GM10266 (cell line): ENCODE measurements around the gene BMP2K.
"Not testable (repeated sequence)": the region's sequence is repeated elsewhere in the genome, so short reads cannot be mapped to it uniquely, and the experiment has no call there.

ENCODE experiments used
- DNase-seq: peaks from one replicate; pipeline ENCODE4 v3.0.0; 2012; ENCODE audit errors: extremely low spot score
- TF ChIP-seq, protein P1 (sequence below): IDR thresholded peaks from 2 replicates; pipeline ENCODE4 v1.5.1; 2012; ENCODE audit warnings: mild to moderate bottlenecking, low read depth; ENCODE audit not compliant: control insufficient read depth, insufficient read depth; ENCODE audit errors: missing control alignments

Gene BMP2K

DNA sequence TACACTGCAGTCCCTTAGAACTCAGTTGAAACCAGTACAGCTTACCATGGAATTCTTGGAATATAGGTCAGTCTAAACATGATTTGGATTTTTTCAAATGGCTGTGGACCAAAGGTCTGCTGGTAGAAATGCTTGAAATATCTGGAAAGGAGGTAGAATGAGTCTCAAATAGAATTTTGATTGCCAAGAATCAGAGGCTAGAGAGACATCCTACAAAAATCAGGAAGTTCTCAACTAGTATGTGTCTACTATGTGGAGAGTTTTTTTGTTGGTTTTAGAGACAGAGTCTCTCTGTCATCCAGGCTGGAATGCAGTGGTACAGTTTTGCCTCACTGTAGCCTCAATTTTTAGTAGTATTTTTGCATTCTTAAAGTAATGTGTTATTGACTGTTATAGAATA lies 109.4 kb downstream of the BMP2K start:
- TF ChIP-seq, protein P1, sequence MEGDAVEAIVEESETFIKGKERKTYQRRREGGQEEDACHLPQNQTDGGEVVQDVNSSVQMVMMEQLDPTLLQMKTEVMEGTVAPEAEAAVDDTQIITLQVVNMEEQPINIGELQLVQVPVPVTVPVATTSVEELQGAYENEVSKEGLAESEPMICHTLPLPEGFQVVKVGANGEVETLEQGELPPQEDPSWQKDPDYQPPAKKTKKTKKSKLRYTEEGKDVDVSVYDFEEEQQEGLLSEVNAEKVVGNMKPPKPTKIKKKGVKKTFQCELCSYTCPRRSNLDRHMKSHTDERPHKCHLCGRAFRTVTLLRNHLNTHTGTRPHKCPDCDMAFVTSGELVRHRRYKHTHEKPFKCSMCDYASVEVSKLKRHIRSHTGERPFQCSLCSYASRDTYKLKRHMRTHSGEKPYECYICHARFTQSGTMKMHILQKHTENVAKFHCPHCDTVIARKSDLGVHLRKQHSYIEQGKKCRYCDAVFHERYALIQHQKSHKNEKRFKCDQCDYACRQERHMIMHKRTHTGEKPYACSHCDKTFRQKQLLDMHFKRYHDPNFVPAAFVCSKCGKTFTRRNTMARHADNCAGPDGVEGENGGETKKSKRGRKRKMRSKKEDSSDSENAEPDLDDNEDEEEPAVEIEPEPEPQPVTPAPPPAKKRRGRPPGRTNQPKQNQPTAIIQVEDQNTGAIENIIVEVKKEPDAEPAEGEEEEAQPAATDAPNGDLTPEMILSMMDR, result no peak
- no peak for DNase-seq

DNA sequence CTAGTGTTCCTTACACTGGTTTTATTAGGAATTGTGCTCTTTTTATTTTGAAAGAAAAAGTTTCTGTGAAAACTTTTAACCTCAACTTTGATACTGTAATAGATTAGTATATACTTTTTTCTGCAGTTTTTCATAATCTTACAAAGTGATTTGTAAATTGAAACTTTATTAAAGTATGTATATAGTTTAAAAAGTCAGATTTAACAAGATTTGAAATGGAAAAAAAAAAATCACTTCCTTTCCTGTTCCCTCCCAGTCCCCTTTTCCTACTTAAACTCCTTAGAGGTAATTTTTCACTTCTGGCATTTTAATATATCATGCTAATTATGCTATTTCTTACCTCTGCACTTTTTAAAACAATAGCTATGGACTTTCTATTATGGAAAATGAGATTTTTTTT lies 113.8 kb downstream of the BMP2K start:
- DNase-seq, result no peak

DNA sequence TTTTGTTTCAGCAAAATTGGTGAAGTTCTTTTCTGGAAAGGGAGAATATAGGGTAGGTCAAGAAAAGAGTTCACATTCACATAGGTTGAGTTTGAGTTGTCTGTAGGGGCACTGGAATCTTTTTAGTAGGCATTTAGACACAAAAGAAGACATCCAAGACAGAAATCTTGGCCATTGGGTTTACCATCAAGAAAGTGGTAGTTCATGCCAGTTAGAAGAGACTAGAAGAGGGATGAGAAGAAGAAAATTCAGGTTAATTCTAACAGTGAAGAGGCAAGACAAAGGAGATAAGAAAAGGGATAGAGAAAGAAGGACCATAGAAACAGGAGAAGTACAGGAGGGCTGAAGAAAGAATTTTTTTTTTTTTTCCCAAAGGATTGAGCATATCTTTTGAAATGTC lies 123.2 kb downstream of the BMP2K start:
- no peak for DNase-seq
- TF ChIP-seq, protein P1, result no peak

More for the DNA sequence above, 113.8 kb downstream of the BMP2K start:
- TF ChIP-seq, protein P1, result no peak

DNA sequence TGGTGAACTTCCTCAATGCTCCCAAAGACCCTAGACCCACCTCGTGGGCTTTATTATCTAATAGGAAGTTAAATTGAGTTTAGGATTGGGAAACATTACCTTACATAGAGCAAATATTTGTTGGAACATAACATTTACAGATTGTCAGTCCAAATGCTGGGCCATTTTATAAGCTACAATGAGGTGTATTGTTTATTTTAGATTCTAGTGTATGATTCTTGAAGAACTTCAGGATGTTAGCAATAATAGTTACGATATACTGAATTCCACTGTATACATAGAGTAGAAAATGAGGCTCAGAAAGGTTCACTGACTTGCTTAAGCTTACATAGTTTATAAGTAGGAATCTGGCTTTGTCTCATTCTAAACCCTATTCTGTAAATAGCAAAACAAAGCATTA lies 125.7 kb downstream of the BMP2K start:
- TF ChIP-seq, protein P1, result no peak
- no peak for DNase-seq

DNA sequence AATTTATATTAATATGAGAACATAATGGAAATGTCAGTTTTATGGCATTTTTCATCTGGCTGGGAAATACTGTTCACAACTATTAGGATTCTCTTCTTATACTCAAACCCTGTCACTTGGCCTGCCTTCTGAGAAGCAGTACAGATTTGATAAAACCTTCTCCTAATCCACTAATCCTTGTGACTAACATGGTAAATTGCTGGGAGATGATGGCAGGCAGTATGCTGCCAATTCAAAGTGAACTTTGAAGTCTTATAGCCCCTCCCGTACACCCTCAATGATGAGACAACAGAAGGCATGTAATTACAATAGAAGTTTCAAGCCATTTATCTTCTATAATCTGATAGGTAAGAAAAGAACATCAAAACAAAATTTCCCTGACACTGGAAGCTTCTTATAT lies 126.1 kb downstream of the BMP2K start:
- TF ChIP-seq, protein P1, result no peak

DNA sequence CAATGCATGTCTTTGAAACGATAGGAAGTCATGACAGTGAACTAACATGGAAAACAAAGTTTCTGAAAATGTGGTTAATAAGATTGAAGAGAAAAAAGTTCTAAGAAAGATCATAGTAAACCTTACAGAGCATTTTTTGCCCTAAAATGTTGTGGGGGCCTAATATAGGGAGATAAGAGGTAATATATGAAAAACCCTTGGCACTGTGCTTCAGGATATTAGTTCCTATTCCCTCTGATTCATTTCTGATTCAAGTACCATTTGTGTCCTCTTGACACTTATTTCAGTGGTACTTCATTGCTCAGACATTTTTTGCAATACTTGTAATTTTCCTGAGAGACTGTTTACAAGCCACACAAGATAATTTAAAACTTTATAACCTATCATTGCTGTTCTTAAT lies 128.0 kb downstream of the BMP2K start:
- DNase-seq, result no peak
- TF ChIP-seq, protein P1, result no peak

More for the DNA sequence above, 126.1 kb downstream of the BMP2K start:
- DNase-seq, result no peak

DNA sequence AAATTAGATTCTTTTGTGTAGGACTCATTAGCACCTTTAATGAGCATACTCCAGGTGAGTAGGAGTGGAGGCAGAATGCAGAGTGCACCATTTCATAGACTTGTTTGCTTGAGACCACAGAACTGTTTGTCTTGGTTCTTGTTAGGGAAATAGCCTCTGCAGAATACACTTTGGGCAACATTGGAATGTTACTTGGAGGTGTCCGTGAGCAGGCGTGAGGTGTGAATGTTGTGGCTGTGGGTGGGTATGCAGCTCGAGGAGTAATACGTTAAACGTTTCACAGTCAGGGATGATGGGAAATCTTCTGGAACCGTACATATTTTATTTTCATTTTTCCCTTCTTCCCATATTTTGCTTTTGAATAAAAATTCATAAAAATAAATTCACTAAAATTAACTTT lies 131.5 kb downstream of the BMP2K start:
- TF ChIP-seq, protein P1, result no peak
- DNase-seq, result no peak

DNA sequence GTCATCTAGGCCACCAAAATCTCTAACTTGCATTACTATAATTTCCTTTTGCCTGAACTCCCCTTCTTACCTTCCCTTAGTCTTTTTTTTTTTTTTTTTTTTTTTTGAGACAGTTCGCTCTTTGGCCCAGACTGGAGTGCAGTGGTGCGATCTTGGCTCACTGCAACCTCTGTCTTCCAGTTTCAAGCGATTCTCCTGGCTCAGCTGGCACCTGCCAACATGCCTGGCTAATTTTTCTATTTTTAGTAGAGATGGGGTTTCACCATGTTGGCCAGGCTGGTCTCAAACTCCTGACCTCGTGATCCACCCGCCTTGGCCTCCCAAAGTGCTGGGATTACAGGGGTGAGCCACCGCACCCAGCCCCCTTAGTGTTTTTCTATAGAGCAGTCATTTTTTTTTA lies 132.8 kb downstream of the BMP2K start:
- not testable (repeated sequence) for DNase-seq
